K562 (cell line): ENCODE data around the gene HS3ST3B1.

ENCODE experiments used
- BRF1 ChIP-seq: IDR thresholded peaks from 3 replicates; pipeline ENCODE4 v1.6.1; 2011; ENCODE audit warnings: borderline replicate concordance, mild to moderate bottlenecking; ENCODE audit not compliant: insufficient read length; ENCODE audit errors: extremely low read depth
- CBFB ChIP-seq: sonication (generic); formaldehyde crosslinking; IDR thresholded peaks from 2 replicates; pipeline ENCODE4 v1.4.0; 2020; ENCODE audit warnings: mild to moderate bottlenecking, missing genetic modification reagents
- CTCF ChIP-seq, 3 experiments: IDR thresholded peaks in 2 of 3; conservative IDR thresholded peaks in 1 of 3; 2 replicates each; pipeline ENCODE4 v1.5.1; 2011 to 2012; ENCODE audit warnings: low read length in 3 of 3, mild to moderate bottlenecking in 3 of 3, control low read depth in 2 of 3, improper control_type of control experiment in 1 of 3, inconsistent platforms in 1 of 3, low read depth in 1 of 3, mixed read lengths in 1 of 3, moderate library complexity in 1 of 3; ENCODE audit not compliant: insufficient read depth in 2 of 3
- NR3C1 ChIP-seq: sonication (generic); formaldehyde crosslinking; IDR thresholded peaks from 2 replicates; pipeline ENCODE4 v1.8.1; 2022; ENCODE audit warnings: missing genetic modification reagents
- POLR2AphosphoS5 ChIP-seq: IDR thresholded peaks from 2 replicates; pipeline ENCODE4 v1.6.1; 2011; ENCODE audit warnings: mild to moderate bottlenecking, low read depth, low read length, moderate library complexity; ENCODE audit not compliant: control insufficient read depth, insufficient read depth
- SMARCA5 ChIP-seq: fragments of 450-650 bp; IDR thresholded peaks from 2 replicates; pipeline ENCODE4 v1.6.1; 2016
- SP1 ChIP-seq: sonication (generic); formaldehyde crosslinking; IDR thresholded peaks from 2 replicates; pipeline ENCODE4 v1.8.1; 2022; ENCODE audit warnings: mild to moderate bottlenecking, missing genetic modification reagents
- TEAD4 ChIP-seq, 2 experiments: sonication (generic) in 1 of 2; formaldehyde crosslinking in 1 of 2; IDR thresholded peaks; 2 replicates each; pipeline versions ENCODE4 v1.6.1 to v1.8.0; 2012 to 2022; ENCODE audit warnings: borderline replicate concordance in 1 of 2, inconsistent platforms in 1 of 2, low read length in 1 of 2, mild to moderate bottlenecking in 1 of 2, missing genetic modification reagents in 1 of 2
- TOE1 ChIP-seq, 2 experiments: fragments of 450-650 bp in 1 of 2; sonication (generic) in 1 of 2; formaldehyde crosslinking in 1 of 2; IDR thresholded peaks; 2 replicates each; pipeline versions ENCODE4 v1.7.1 to v1.8.0; 2016 to 2022; ENCODE audit warnings: borderline replicate concordance in 2 of 2, mild to moderate bottlenecking in 2 of 2, antibody characterized with exemption in 1 of 2, inconsistent platforms in 1 of 2, low read depth in 1 of 2, missing genetic modification reagents in 1 of 2, moderate library complexity in 1 of 2
- YY1 ChIP-seq, 3 experiments: IDR thresholded peaks; 2 replicates each; pipeline ENCODE4 v1.6.1; 2011; ENCODE audit warnings: low read length in 2 of 3, mild to moderate bottlenecking in 2 of 3, moderate library complexity in 2 of 3, borderline replicate concordance in 1 of 3, control low read depth in 1 of 3, low read depth in 1 of 3; ENCODE audit not compliant: insufficient read depth in 3 of 3, insufficient replicate concordance in 2 of 3, control insufficient read depth in 1 of 3, insufficient read length in 1 of 3; ENCODE audit errors: extremely low read depth in 1 of 3
- ZBTB40 ChIP-seq, 2 experiments: fragments of 450-650 bp in 1 of 2; sonication (generic) in 1 of 2; formaldehyde crosslinking in 1 of 2; IDR thresholded peaks; 2 replicates each; pipeline versions ENCODE4 v1.7.1 to v1.9.0; 2016 to 2022; ENCODE audit warnings: inconsistent platforms in 1 of 2, mild to moderate bottlenecking in 1 of 2, missing genetic modification reagents in 1 of 2
- TF ChIP-seq, protein P1 (sequence below): conservative IDR thresholded peaks from 2 replicates; pipeline ENCODE4 v1.6.1; 2011; ENCODE audit warnings: low read depth, mild to moderate bottlenecking, low read length; ENCODE audit not compliant: control insufficient read depth

- TF ChIP-seq TOE1 (IDR thresholded peaks at IDR 0.05; ENCODE audit: borderline replicate concordance) (no peak), TOE1 (CRISPR knock-in tag; IDR thresholded peaks at IDR 0.05; ENCODE audit: borderline replicate concordance, low read depth) (no peak), SMARCA5 (no peak), CTCF (IDR thresholded peaks at IDR 0.05 in 2 of 3, conservative IDR thresholded peaks at IDR 0.05 in 1 of 3; ENCODE audit: insufficient read depth in 2 of 3, low read depth in 1 of 3, low read length in 3 of 3) (no peak), TEAD4 (IDR thresholded peaks at IDR 0.05; ENCODE audit: low read length) (no peak), TEAD4 (CRISPR knock-in tag; IDR thresholded peaks at IDR 0.05; ENCODE audit: borderline replicate concordance) (no peak), POLR2AphosphoS5 (no peak), ZBTB40 (IDR thresholded peaks at IDR 0.05) (no peak), ZBTB40 (CRISPR knock-in tag; IDR thresholded peaks at IDR 0.05) (no peak), CBFB (no peak), BRF1 (no peak), YY1 (IDR thresholded peaks at IDR 0.05; ENCODE audit: borderline replicate concordance in 1 of 3, control insufficient read depth in 1 of 3, extremely low read depth in 1 of 3, insufficient read depth in 3 of 3, insufficient read length in 1 of 3, insufficient replicate concordance in 2 of 3, low read depth in 1 of 3, low read length in 2 of 3) (no peak), SP1 (CRISPR knock-in tag) (no peak), NR3C1 (CRISPR knock-in tag) (no peak)
- TF ChIP-seq, protein P1, sequence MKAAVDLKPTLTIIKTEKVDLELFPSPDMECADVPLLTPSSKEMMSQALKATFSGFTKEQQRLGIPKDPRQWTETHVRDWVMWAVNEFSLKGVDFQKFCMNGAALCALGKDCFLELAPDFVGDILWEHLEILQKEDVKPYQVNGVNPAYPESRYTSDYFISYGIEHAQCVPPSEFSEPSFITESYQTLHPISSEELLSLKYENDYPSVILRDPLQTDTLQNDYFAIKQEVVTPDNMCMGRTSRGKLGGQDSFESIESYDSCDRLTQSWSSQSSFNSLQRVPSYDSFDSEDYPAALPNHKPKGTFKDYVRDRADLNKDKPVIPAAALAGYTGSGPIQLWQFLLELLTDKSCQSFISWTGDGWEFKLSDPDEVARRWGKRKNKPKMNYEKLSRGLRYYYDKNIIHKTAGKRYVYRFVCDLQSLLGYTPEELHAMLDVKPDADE: no peak
Measured at GRCh38 chr17:14376666-14377065, 75.8 kb downstream of the HS3ST3B1 start.
